Measurements from ENCODE around the gene RAD18. TPM values are rescaled to one million over a fixed set of nuclear protein-coding genes. Genes with fewer than 3 reads are reported as not detected.
A peak's percentile ranks its signal among the peaks of the same experiment; 100 is the strongest.

Gene RAD18
- total and polyA plus RNA-seq, 10 donors: 1.6 to 20.7 (median 12.4) TPM

- H3K4me3 ChIP-seq: no peak overlapping the region
- peaks cover 0 to 13% (median 0%) of the 10 kb centered on the region in 6 donors for H3K4me1 ChIP-seq
- intact Hi-C loops (cut with DNase I; ENCODE audit: low total_unique reads): no loop called here
- H3K27ac ChIP-seq: no peak overlapping the region
- H3K9me3 ChIP-seq: no peaks in the 10 kb centered on the region
- TF ChIP-seq CTCF (IDR thresholded peaks at IDR 0.05 in 8 of 11, conservative IDR thresholded peaks at IDR 0.05 in 3 of 11) (no peak), POLR2AphosphoS5 (IDR thresholded peaks at IDR 0.05) (no peak), POLR2A (IDR thresholded peaks at IDR 0.05) (no peak)
- peak; percentile 47 for DNase-seq
- 79 to 92% (median 87%) methylated on average over 6 of the region's 6 CpGs for WGBS, 5 donors
- peaks cover 0 to 11% (median 0%) of the 10 kb centered on the region in 7 donors for H3K27me3 ChIP-seq (replicated peaks in 1 of 7)
- H3K36me3 ChIP-seq: no peaks in the 10 kb centered on the region
These were observed 23.5 kb upstream of the RAD18 start for GRCh38 chr3:8986741-8987140.

- H3K27me3 ChIP-seq (replicated peaks in 1 of 7): peaks cover 0 to 15% (median 0%) of the 10 kb centered on the region in 7 donors
- H3K27ac ChIP-seq: no peak overlapping the region
- WGBS, 5 donors: 61 to 83% (median 76%) methylated on average over 5 to 9 of the region's 9 CpGs
- no peaks in the 10 kb centered on the region for H3K36me3 ChIP-seq
- H3K4me1 ChIP-seq: peaks cover 0 to 15% (median 0%) of the 10 kb centered on the region in 6 donors
- H3K9me3 ChIP-seq: no peaks in the 10 kb centered on the region
- intact Hi-C loops (cut with DNase I; ENCODE audit: low total_unique reads): no loop called here
- DNase-seq: no peak
- H3K4me3 ChIP-seq: no peak overlapping the region
- no peak for TF ChIP-seq POLR2AphosphoS5 (IDR thresholded peaks at IDR 0.05)
- TF ChIP-seq POLR2A (IDR thresholded peaks at IDR 0.05): no peak
- TF ChIP-seq CTCF (IDR thresholded peaks at IDR 0.05 in 8 of 11, conservative IDR thresholded peaks at IDR 0.05 in 3 of 11): no peak
These were observed 22.6 kb upstream of the RAD18 start for GRCh38 chr3:8985876-8986275.

DNA sequence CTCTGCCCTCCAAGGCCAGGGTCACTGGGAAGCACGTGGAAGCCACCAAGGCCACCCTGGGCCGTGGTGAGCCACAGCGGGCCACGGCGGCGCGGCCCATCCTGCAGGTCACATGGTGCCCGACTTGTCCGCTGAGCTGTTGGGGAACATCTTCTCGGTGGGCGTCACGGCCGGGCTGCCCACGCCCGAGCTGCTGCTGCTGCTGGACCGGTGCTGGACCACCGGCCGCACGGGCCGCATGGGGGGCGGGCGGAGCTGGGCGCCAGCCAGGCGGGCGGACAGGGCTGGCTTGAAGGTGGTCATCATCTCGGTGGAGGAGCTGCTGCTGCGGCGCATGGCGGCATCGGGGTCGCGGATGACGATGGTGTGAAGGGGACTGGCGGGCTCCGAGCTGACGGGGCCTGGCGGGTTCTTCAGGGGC, 22.1 kb upstream of the RAD18 start:
- H3K36me3 ChIP-seq: no peaks in the 10 kb centered on the region
- peak; percentile 71 for DNase-seq
- no peak overlapping the region for H3K27ac ChIP-seq
- intact Hi-C loops (cut with DNase I; ENCODE audit: low total_unique reads): no loop called here
- H3K4me1 ChIP-seq: peaks cover 0 to 15% (median 0%) of the 10 kb centered on the region in 6 donors
- H3K9me3 ChIP-seq: no peaks in the 10 kb centered on the region
- no peak overlapping the region for H3K4me3 ChIP-seq
- peaks cover 0 to 18% (median 0%) of the 10 kb centered on the region in 7 donors for H3K27me3 ChIP-seq (replicated peaks in 1 of 7)
- 93 to 96% (median 96%) methylated on average over 20 to 37 of the region's 37 CpGs for WGBS, 5 donors
- TF ChIP-seq POLR2A (IDR thresholded peaks at IDR 0.05): no peak
- TF ChIP-seq POLR2AphosphoS5 (IDR thresholded peaks at IDR 0.05): no peak
- no peak for TF ChIP-seq CTCF (IDR thresholded peaks at IDR 0.05 in 8 of 11, conservative IDR thresholded peaks at IDR 0.05 in 3 of 11)

DNA sequence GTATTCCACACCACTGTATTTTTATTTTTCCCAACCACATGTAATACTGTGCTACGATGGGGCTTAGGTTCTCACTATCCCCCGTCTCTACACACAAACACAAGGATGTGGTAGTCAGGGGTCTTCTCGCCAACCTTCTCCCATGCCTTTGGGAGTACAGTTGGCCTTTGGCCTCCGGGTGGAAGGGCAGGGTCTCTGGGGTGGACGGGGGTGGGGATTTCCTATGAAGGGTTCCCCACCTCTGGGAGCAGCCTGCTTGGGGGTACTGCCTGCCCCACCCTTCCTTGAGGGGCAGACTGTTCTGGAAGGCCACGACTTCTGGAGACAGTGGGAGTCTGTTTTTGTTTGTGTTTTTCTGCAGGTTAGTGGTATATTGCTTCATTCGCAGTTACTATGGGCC, 21.3 kb upstream of the RAD18 start:
- Histone ChIP-seq H3K9me3 (peaks cover 0 to 4% (median 2%) of the 10 kb centered on the region in 8 donors), H3K27me3 (replicated peaks in 1 of 7) (peaks cover 0 to 27% (median 0%) of the 10 kb centered on the region in 7 donors), H3K4me1 (peaks cover 0 to 15% (median 0%) of the 10 kb centered on the region in 6 donors), H3K4me3 (no peak overlapping the region), H3K36me3 (no peaks in the 10 kb centered on the region), H3K27ac (no peak overlapping the region)
- DNase-seq: peak; percentile 62
- intact Hi-C loops (cut with DNase I; ENCODE audit: low total_unique reads): no loop called here
- no peak for TF ChIP-seq POLR2A (IDR thresholded peaks at IDR 0.05)
- TF ChIP-seq POLR2AphosphoS5 (IDR thresholded peaks at IDR 0.05): no peak
- no peak for TF ChIP-seq CTCF (IDR thresholded peaks at IDR 0.05 in 8 of 11, conservative IDR thresholded peaks at IDR 0.05 in 3 of 11)
- 79 to 88% (median 87%) methylated on average over 7 of the region's 7 CpGs for WGBS, 5 donors

Data from spleen (tissue), 11 donors.